ENCODE results near the gene ZNF700.
"Not testable (repeated sequence)": the region's sequence is repeated elsewhere in the genome, so short reads cannot be mapped to it uniquely, and the experiment has no call there.

The ZNF700 gene

GRCh38 chr19:11991921-11992320, 67.0 kb downstream of the ZNF700 start:
- DNase-seq, result not testable (repeated sequence)

- no peak for DNase-seq
Measured at GRCh38 chr19:11995174-11995573, 70.3 kb downstream of the ZNF700 start.
